HG03558 (cell line): Measurements from ENCODE around the gene THSD7A.
"Not testable (repeated sequence)": the region's sequence is repeated elsewhere in the genome, so short reads cannot be mapped to it uniquely, and the experiment has no call there.

Source experiments
- ATAC-seq: cut with Tn5 transposase; IDR thresholded peaks from one replicate; pipeline ENCODE4 v1.9.1; 2021; ENCODE audit warnings: moderate number of reproducible peaks; ENCODE audit not compliant: unreplicated experiment; ENCODE audit errors: extremely low read depth

THSD7A gene

DNA sequence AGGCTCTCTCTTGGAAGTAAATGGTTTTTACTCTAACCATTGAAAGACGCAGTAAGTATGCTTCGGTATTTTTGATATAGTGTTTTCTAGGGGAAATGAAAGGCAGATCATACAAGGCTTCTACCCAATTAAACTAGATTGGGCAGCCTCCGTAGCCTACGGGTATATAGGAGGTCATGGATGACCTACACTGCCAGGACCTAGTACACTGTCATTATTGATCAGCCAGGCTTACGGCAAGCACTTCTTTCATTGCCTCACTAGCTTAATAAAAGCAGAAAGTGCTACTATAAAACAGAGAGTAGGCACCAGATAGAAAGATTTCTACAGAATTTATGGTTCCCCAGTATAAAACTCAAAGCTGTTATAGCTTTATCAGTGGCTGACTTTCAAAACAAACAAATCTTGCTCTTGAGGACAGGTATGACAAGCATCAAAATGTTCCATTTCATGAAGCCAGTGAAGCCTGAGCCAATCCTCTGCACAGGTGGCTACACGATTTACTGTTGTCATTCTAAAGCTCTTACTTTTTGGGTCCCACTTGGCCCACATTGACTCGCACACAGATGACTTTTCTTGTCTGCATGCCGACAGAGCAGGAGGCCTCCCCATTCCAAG is 358.1 kb downstream of the THSD7A start:
- ATAC-seq = no peak

DNA sequence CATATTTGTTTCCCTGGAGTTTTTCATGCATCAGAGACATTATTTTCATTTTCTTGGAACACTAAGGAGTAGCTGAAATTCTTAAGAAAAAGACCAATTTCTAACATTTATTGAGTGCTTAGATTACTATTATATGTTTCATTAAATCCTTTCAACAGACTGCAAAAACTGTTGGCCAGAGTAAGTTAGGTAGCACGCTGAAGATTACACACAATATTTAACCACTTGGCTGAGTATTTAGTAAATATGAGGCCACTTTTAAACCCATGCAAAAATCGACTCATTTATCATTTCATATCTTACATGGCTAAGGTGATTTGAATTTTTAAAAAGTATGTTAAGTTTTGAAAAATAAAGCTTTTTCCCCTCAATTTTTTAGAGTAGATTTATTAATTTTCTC is 358.8 kb downstream of the THSD7A start:
- no peak for ATAC-seq

DNA sequence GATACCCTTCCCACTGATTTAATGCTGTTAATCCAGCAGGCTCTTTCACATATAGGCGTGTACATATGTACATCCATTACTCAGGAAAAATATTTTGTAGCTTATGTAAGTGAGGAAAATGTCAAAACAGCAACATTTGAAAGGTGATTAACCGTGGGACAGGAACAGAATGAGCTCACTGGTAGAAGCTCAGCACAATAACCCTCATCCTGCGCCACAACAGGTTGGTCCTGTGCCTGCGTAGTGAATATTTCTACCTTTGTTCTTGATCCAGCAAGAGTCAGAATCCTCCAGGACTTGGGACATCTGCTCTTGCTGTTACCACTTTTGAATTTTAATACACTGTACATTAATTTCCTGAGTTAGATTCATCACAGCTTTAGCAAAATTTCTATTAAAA is 359.4 kb downstream of the THSD7A start:
- no peak for ATAC-seq

DNA sequence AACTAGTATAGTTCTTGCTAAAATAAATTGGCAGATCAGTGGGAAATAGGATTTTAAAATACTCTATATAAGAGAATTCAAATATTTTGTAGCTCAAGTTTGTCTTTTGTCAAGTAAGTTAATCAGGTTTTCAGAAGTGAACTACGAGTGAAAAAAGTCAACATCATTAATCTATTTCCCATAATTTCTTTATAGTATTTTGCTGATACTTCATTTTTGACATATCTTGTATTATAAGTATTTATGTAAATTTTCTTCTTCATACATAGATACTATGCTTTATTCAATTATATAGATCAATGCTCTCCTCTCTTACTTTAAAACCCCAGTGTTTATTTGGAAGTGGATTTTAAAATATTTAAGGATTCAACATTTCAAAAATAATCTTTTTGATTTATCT is 360.7 kb downstream of the THSD7A start:
- ATAC-seq = no peak

DNA sequence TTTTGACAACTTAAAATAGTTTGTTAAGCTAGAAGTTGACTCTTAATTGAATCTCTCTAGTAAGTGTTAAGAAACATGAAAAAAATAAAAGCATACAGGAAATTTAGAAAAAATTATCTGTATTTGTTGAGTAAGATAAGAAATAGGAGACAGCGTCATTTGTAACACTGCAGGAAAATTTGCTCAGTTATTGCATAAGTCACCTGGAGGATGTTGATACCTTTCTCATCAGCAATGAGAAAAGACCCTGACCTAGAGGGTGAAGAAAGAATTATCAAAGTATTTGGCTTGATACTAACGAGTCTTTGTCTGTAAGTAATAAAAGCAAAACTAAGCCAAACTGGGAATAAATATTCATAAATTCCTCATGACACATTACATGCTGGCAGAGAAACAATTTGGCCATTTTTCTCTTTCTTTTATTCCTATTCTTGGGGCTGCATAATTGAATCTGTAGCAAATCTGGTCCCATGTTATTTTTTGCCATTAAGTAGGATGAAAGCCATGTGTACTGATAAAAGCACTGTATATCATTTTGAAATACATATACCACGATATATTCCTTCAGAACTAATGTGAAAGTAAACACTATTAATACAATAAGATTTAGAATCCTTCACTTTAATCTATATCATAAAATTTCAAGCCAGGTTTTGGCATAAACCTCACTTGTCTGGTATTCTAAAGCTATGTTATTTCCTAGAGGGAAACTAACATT is 362.8 kb downstream of the THSD7A start:
- no peak for ATAC-seq

DNA sequence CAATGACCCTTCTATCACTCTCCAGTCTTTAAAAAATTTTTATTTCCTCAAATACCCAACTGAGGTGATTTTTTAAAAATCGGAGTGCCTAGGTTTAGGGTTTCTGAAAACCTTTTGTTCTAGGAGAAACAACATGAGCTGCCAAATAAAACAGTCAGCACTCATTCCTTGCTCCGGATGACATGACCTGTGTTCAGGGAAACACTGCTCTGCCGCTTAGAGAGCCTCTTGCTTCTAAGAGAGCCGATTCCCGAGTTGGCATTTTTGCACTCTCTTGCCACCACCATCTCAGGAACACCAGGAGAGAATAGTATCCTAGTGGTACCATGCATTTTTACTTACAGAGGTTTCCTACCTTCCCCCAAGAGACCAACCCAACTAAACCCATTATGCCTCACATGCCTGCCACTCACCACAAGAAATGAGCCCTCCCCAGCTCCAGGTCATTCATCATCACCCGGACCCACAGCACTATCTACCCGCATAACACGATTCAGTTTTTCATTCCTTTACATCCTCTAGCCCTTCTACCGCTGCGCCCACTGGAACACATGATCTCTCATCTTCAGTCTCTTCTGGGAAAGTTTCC is 365.4 kb downstream of the THSD7A start:
- ATAC-seq = no peak

DNA sequence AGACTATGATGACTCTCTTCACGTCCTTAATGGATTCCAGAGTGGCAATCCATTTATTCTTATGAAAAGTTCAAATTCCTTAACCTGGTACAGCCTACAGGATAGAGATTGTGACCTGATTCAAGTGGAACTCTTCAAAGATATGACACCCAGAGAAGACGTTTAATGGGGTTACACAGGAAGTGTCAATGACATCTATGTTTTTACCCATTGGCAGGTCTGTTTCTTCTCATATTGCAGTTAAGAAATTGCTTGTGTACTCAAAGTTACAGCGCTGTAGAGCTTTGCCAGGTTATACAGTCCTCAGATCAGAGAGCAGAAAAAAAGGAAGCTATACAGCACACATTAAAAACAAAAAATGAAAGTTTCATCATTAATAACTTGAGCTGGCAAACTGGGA is 367.4 kb downstream of the THSD7A start:
- no peak for ATAC-seq

DNA sequence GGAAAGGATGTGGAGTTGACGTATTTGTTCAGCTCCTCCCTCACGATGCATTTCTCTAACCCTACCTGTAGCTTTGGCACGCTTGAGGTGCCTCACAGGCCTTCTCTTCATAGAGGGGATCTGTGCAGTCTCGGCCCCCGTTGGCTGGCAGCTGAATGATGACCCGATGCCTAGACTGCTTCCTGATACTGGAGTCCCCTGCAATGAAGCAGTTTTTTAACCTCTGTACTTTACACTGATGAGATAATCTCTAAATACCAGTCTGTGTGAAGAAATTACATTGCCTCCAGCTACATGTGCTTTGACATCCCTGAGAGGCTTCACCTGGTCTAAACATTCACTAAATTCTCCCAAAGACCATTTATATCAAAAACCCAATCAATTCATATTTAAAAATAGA is 370.1 kb downstream of the THSD7A start:
- ATAC-seq = no peak

DNA sequence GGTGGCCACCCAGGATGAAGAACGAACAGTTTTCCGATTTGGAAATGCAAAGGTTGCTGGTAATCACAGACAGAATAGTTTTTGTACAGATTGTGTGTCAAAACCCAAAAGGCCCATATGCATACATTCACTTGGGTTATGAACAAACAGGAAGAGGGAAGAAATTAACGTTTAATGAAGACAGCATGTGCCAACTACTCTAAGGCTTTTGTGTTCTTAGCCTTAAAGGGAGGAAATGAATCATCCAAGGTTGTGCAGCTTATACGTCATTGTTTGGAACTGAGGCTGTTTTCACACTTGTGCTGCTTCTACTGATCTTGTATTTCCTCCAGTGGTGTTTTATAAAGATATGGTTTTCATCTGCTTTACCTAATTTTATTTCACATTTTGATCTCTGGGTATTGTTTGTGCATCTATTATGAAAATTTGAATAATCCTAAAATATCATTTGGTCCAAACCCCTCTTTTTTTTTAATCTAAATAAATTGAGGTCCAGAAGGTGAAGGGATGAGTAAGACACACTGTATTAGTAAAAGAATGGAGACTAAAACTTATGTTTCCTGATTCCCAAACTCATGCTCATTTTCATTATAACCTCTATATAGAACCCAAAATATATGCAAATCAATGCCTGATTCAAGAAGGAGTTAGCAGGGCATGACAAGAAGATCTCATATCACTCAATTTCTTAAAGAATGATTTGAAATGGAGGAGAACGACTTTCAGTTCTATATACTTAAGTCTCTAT is 373.1 kb downstream of the THSD7A start:
- ATAC-seq = peak; percentile 52

DNA sequence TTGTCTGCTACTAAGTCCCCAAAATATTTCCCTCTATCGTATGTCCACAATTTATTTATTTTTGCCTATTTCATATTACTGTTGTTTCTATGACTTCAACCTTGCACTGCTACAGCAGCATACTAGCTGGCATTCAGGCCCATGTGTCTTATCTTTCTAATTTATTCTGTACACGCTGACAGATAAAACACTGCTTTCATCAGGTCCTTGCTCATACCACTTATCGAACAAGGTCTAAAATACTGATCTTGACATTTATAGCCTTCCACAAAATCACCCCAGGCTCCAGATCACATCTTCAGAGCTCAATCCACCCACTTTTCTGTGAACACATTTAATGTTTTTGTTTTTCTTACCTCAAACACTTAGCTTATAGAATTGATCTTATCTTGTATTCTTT is 374.6 kb downstream of the THSD7A start:
- no peak for ATAC-seq

DNA sequence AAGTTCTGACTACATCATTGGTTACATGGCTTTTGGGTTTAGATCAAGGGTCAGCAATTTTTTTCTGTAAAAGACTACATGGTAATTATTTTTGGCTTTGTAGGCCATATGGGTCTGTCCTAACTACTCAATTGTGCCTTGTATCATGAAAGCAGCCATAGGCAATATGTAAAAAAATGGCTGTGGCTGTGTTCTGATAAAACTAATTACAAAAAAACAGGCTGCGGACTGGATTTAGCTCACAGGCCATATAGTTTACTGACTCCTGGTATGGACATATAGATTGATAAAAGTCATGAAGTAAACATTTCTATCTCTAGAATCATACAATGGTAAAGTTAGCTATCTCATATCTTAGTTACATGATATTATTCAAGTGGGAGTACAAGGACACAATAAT is 375.4 kb downstream of the THSD7A start:
- no peak for ATAC-seq

DNA sequence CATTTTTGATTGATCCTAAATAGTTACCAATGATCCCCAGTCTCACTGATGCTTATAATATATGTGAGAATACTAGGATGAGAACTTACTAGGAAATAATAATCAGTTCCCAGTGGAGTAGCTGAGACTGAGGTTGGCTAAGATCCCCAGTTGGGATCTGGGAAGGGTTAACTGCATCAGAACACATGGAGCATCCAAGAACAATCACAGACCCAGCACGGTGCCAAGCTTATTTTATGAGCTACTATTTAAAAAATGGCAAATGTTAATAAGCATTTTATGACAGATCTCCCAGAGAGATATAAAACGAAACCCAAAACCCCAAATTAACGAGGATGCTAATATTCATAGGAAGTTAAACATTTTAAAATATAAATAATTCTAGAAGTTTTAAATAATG is 379.5 kb downstream of the THSD7A start:
- no peak for ATAC-seq

DNA sequence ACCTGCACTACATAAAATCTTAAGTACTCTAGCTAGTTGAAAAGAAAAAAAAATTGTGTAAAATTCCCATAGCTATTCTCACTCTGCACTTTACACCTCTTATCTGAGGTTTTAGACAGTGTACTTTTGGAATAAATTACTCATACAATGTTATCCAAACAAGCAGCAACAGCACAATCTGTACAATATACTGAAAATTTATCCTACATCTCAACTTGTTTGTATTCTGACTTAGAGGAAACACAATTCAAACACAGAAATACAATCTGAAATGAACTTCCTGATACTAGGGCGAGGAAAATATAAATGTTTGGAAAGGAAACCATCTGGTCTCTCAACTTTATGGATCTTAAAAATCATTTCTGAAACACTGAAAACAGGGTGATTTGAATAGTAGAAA is 381.7 kb downstream of the THSD7A start:
- no peak for ATAC-seq

DNA sequence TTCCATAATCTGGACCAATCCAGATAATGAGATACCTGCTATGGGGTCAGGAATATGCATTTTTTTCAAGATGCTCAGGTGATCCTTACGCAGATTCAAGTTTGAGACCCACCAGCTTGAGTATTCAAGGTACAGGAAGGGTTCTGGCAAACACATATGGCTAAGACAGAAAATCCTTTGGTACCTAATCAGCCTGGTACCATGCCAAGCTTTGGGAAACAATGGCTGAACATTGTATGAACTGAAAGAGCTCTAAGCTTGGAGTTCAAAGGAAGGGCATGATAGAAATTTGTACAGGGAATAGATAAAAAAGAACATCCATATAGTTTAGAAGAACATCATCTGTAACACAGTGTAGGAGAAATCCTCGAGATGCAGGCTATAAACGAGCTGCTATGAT is 382.7 kb downstream of the THSD7A start:
- no peak for ATAC-seq

DNA sequence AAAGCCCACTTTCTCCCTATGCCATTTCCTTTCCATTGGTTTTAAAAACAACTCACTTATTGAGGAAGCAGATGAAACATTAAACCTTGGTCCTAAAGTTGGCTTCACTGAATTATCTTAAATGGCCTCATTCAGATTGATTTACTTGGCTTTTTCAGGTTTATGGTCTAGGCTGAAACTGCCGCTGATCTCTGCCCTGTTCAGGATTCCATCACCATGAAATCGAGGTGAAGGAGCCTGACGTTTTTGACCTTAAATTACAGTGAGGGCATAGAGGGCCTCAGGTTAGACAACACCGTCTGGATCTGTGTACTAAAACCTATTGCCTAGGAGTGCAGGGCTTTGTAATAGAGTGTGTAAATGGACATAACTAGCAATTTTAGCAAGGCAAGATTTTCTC is 383.7 kb downstream of the THSD7A start:
- no peak for ATAC-seq

DNA sequence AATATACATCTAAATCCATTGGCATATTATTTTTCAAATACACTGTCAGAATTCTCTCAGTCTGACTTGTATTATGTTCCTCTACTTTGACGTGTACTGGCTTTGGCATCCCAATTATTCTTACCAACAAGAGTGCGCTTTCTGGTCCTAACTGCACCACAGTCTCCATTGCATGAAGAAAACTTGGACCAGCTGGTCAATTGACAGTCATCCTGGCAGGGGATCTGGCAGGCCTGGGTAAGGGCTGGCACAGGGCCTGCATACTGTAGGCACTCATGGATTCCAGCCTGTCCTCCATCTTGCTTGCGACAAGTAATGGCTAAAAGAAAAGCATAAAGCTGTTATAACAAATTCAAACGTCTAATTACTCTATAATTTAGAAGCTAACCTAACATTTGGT is 384.9 kb downstream of the THSD7A start:
- ATAC-seq = no peak

DNA sequence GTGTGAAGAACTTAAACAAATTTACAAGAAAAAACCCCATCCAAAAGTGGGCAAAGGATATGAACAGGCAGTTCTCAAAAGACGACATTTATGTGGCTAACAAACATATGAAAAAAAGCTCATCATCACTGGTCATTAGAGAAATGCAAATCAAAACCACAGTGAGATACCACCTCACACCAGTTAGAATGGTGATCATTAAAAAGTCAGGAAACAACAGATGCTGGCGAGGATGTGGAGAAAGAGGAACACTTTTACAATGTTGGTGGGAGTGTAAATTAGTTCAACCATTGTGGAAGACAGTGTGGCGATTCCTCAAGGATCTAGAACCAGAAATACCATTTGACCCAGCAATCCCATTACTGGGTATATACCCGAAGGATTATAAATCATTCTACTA is 388.1 kb downstream of the THSD7A start:
- not testable (repeated sequence) for ATAC-seq

DNA sequence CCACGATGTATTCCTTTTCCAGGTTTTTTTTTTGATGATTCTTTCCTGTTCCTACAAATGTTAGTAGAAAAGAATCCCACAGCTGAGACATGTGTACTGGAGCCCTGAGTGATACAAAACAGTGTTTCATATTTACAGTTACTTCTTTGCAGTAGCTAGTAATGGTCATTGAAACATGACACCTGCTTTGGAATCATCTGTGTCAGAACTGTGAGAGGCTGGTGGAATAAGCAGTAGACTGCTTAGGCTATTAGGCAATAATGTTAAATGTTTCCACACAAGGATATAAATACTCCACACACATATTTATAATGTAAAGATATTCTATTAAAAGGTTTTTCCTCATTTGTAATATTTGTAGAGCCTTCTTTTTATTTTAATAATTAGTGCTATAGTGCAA is 394.0 kb downstream of the THSD7A start:
- no peak for ATAC-seq

DNA sequence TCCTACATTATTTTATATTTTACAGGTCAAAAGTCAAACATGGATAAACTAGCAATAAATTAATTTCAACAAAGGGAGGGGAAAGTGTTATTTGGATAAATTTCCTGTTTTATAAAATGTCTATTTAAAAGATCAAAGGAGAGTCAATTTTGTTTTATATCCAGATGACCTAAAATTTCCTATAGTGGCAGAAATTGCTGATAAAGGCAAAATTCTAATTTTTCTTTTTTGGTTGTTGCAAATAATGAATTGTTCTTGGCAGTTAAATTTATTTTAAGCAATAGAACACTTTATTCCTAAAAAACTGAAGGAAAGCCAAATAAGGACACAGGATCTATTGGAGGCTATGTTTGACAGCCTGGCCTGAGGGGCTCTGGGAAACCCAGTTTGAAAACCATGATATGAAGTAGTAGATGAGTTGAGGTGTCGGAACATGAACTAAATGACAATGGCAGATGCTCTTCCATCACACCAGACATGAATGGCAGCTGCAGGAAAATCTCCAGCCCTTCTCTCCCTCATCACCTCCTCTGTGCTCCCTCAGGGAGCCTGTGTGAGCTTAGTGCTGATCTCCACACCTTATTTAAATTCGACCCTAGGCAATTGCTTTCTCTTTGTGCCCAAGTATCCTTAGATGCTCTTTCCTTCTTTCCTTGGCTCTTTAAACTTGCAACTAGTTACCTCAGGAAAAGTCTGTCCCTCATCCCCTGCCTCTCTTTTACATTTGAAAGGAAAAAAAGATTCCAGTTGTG is 395.0 kb downstream of the THSD7A start:
- no peak for ATAC-seq

DNA sequence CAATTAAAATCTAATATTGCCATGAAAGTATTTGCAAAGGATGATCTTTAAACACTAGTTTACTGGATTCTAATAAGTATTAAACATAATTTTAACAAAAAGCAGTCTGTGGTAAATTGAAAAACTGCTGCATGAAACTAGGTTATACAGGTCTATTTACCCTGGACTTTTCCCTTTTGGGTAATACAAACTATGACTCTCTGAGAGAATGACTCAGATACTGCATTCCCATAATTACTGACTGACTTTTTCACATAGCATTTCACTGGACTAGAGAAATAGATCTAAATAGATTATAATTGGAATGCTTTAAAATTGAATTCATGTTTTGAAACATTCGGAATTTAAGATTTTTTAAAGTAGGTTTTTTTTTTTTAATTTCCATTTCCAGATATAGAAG is 395.7 kb downstream of the THSD7A start:
- ATAC-seq = no peak

DNA sequence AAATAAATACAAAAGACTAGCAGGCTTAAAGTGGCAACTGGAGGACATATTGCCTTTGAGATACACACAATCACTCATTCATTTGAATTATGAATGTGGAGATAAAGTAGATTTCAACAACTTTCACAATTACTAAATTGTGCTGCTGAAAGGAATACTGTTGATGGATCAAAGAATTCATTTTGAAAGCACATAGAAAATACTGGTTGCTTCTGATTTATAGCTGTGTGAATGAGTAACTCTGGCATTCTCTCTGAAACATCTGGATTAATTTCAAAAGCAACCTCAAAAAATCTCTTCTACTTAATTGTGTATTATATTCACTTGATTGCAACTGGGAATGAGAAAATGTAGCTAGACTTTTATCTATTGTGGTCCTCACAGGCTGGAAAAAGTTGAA is 397.6 kb downstream of the THSD7A start:
- ATAC-seq = no peak
